GM18873 (cell line): ENCODE results near the gene DLGAP4.
A peak's percentile ranks its signal among the peaks of the same experiment; 100 is the strongest.

ENCODE experiments used
- ATAC-seq: cut with Tn5 transposase; IDR thresholded peaks from one replicate; pipeline ENCODE4 v1.9.1; 2021; ENCODE audit warnings: mild to moderate bottlenecking, moderate library complexity, moderate number of reproducible peaks; ENCODE audit not compliant: unreplicated experiment, low FRiP score

DLGAP4 gene

GRCh38 chr20:36573103-36573797 lies 267.1 kb downstream of the DLGAP4 start, which contains the start of gene TGIF2:
TSS of gene TGIF2 (plus strand) at chr20:36573597. CDS start at chr20:36578775, 5,178 bp downstream.
- peak; percentile 46 for ATAC-seq

DNA sequence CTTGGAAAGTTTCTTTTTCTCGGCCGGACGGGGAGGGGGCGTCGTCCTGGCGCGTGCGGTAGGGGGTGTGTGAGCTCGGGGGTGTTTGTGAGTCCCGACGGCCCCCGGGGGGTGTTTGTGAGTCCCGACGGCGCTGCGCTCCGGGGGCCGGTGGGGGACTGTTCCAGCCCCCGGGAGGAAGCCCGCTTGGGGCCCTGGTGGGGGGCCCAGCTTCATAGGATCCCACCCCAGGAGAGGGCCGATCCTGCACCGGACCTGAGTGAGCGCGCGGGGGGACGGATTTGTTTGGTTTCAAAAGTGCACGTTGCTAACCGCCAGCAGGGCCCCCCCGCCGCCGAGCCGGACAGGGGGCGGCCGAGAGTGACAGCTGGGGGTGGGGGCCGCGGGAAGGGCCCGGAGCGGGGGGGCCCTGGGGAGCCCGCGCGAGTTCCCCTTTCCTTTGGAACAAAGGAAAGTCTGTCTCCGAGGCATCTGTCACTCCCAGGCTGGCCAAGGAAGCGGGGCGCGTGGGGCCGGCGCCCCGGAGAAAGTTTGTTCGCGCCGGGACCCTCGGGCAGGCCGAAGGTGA lies 267.7 kb downstream of the DLGAP4 start:
- no peak for ATAC-seq

GRCh38 chr20:36574366-36575135 lies 268.4 kb downstream of the DLGAP4 start:
- no peak for ATAC-seq

- no peak for ATAC-seq
These were observed 269.9 kb downstream of the DLGAP4 start for GRCh38 chr20:36576081-36576445.
